Hematopoietic multipotent progenitor cell treated with erythropoietin and hydrocortisone succinate and interleukin-3 and kit ligand, for 6 days (in vitro differentiated cells): ENCODE data around the gene WDR91.
A peak's percentile ranks its signal among the peaks of the same experiment; 100 is the strongest.

Experiments used
- DNase-seq: peaks from one replicate; pipeline ENCODE4 v3.0.0-alpha.2; 2015

The WDR91 gene

GRCh38 chr7:135158874-135159273, 52.5 kb downstream of the WDR91 start:
- no peak for DNase-seq

DNA sequence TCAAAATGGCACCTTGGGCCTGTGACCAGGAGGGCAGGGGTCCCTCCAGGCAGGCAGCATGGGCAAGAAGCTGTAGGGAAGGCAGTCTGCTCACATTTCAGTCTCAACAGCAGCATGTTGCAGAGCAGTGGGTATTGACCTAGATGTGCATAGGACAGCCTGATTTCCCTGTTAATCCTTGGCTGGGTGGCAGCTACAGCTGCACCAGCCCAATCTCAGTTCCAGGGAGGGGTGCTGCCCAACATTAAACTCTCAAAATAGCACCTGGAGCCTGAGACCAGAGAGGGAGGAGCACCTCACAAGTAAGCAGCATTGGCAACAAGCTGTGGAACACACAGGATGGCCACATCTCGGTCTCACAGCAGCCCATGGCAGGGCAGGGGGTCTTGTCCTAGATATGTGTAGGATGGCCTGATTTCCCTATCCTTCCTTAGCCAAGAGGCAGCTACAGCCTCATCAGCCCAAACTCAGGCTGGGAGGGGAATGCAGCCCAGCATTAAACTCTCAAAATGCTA, 53.1 kb downstream of the WDR91 start:
- no peak for DNase-seq

GRCh38 chr7:135156290-135156689, 55.0 kb downstream of the WDR91 start:
- no peak for DNase-seq

DNA sequence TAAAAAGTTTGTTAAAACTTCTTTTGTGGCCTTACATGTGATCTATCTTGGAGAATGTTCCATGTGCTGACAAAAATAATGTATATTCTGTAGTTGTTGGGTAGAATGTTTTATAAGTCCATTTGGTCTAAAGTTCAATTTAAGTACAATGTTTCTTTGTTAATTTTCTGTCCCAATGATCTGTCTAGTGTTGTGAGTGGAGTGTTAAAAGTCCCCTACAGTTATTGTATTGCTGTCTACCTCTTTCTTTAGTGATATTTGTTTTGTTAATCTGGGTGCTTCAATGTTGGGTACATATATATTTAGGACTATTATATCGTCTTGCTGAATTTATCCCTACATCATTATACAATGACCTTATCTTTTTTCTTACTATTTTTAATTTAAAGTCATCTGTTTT, 56.6 kb downstream of the WDR91 start:
- no peak for DNase-seq

GRCh38 chr7:135152442-135152841, 58.9 kb downstream of the WDR91 start:
- DNase-seq = no peak

GRCh38 chr7:135151533-135151932, 59.8 kb downstream of the WDR91 start:
- DNase-seq = no peak

- no peak for DNase-seq
Measured at GRCh38 chr7:135151132-135151531, 60.2 kb downstream of the WDR91 start.

- DNase-seq = no peak
Measured at GRCh38 chr7:135150072-135150782, 61.1 kb downstream of the WDR91 start.

DNA sequence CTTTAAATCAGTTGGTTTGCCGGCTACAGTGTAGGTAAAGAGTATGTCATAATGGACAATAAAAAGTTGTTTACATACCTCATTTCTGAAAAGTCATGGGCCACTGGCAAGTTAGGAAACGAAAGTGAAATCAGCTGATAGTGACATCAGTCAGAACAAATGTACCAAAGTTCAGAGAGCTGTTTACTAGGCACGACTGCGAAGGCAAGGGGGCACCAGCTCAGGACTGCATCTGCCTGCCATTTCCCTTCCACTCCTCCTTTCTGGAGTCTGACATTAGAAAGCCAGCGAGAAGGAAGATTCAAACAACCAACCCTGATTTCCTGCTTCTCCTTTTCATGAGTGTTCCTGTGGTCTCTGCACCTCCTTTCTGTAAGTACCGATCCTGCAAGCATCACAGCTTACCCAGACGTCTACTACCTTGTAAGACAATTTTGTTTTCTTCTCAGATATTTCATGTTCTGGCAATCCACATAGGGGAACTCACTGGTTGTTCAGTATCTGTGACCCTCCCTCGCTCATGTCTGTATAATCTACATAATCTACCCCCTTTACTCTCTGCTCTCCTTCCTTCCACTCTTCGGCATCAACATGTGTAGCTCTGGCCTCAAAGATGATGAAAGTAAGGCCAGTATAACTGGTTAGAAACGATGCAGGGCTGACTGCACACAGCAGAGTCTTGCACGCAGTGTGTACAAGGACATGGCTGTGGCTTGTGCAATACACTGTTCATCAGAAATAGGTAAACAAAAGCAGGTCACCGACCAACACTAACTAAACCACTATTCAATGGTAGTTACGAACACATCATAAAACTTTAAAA, 63.2 kb downstream of the WDR91 start, which contains the start of gene TMEM140:
TMEM140 (plus strand) TSS at position 174 of the 823 bp plus-strand sequence. CDS start 16,370 bp downstream, outside the sequence.
- peak; percentile 72 for DNase-seq

- DNase-seq = peak; percentile 72
Measured at GRCh38 chr7:135147341-135147898, 63.9 kb downstream of the WDR91 start.

GRCh38 chr7:135143885-135144668, 67.2 kb downstream of the WDR91 start:
- DNase-seq = no peak
